ENCODE measurements around the gene MDK. TPM values are rescaled to one million over a fixed set of nuclear protein-coding genes. Genes with fewer than 3 reads are reported as not detected.
A peak's percentile ranks its signal among the peaks of the same experiment; 100 is the strongest.

Gene MDK
- total and polyA plus RNA-seq, 2 of the 13 experiments (the other 11 are each of a cell fraction or from before 2014, with no cell fraction given): 312 to 407 TPM

DNA sequence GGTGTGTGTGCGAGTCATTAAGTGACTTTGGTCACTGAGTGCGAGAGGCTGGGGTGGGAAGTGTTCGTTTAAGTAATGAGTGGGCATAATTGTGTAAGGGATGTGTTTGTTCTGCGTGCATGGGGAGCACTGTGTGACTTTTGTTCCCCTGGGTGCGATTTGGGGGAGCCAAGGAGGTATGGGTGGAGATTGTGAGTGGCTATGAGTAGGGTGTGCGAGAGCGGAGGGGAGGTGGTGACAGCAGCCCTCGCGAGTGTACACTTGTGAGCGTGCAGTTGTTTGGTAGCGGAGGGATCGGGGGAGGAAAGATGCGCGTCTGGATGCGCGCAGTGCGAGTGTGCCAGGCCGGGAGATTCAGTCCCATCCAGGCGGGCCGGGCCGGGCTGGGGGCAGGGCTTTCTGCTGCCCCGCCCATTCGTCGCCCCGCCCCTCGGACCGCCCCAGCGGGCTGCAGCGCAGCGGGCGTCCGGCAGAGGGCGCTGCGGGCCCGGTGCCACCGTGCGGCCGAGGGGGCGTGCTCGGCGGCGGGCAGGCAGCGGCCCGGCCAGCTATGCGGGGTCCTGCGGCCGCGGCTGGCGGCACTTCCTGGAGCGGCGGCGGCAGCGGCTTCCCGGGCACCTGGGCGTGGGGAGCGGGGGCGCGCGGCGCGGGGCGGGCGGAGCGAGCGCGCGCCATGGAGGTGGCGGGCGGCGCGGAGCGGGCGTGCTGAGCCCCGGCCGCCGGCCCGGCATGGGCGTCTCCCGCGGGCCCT lies 34.4 kb upstream of the MDK start, which contains the start of gene DGKZ (continued):
- TF ChIP-seq RAD21 (CRISPR knock-in tag; IDR thresholded peaks at IDR 0.05) (peak; percentile 77), ZNF713 (CRISPR knock-in tag; IDR thresholded peaks at IDR 0.05) (no peak), NCOA5 (CRISPR knock-in tag; IDR thresholded peaks at IDR 0.05) (no peak), HDAC1 (CRISPR knock-in tag; IDR thresholded peaks at IDR 0.05) (no peak), MAZ (IDR thresholded peaks at IDR 0.05; ENCODE audit: borderline replicate concordance, low read depth, low read length) (0 out of 2 replicates have a peak, but pooled peaks have one; percentile 31), MAZ (CRISPR knock-in tag; IDR thresholded peaks at IDR 0.05; ENCODE audit: low read depth) (peak; percentile 80), KIAA2018 (CRISPR knock-in tag; IDR thresholded peaks at IDR 0.05; ENCODE audit: borderline replicate concordance) (no peak), MYC (CRISPR knock-in tag; IDR thresholded peaks at IDR 0.05; ENCODE audit: borderline replicate concordance) (no peak), HOXA7 (CRISPR knock-in tag; IDR thresholded peaks at IDR 0.05) (no peak), KDM4B (CRISPR knock-in tag; IDR thresholded peaks at IDR 0.05) (no peak), SNAI1 (CRISPR knock-in tag; IDR thresholded peaks at IDR 0.05; ENCODE audit: borderline replicate concordance) (no peak), KDM5A (IDR thresholded peaks at IDR 0.05; ENCODE audit: borderline replicate concordance, low read length) (no peak), ZNF788 (CRISPR knock-in tag; IDR thresholded peaks at IDR 0.05; ENCODE audit: borderline replicate concordance) (peak; percentile 25; the same call in 1 of the 2 replicates), PRMT3 (CRISPR knock-in tag; IDR thresholded peaks at IDR 0.05; ENCODE audit: borderline replicate concordance, low read depth) (no peak), HOXA5 (CRISPR knock-in tag; IDR thresholded peaks at IDR 0.05) (no peak), NR3C1 (CRISPR knock-in tag; IDR thresholded peaks at IDR 0.05) (no peak)
- TF ChIP-seq, protein P1, sequence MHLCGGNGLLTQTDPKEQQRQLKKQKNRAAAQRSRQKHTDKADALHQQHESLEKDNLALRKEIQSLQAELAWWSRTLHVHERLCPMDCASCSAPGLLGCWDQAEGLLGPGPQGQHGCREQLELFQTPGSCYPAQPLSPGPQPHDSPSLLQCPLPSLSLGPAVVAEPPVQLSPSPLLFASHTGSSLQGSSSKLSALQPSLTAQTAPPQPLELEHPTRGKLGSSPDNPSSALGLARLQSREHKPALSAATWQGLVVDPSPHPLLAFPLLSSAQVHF (CRISPR knock-in tag; IDR thresholded peaks at IDR 0.05): no peak
- TF ChIP-seq, protein P2, sequence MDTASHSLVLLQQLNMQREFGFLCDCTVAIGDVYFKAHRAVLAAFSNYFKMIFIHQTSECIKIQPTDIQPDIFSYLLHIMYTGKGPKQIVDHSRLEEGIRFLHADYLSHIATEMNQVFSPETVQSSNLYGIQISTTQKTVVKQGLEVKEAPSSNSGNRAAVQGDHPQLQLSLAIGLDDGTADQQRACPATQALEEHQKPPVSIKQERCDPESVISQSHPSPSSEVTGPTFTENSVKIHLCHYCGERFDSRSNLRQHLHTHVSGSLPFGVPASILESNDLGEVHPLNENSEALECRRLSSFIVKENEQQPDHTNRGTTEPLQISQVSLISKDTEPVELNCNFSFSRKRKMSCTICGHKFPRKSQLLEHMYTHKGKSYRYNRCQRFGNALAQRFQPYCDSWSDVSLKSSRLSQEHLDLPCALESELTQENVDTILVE (CRISPR knock-in tag; IDR thresholded peaks at IDR 0.05): no peak

Data from HepG2 (cell line).